Upper lobe of left lung (tissue), 4 donors: ENCODE results near the gene TAF3.

Experiments used
- EP300 ChIP-seq, 4 donors: sonication (generic); formaldehyde crosslinking; IDR thresholded peaks; one replicate each; pipeline ENCODE4 v1.5.1; 2017; ENCODE audit warnings: antibody characterized with exemption in 4 of 4, control low read depth in 2 of 4
- POLR2A ChIP-seq, 4 donors: fragments of 450-650 bp; IDR thresholded peaks; one replicate each; pipeline ENCODE4 v1.5.1; 2016 to 2017; ENCODE audit warnings: antibody characterized with exemption in 4 of 4, mild to moderate bottlenecking in 2 of 4
- POLR2AphosphoS5 ChIP-seq, 2 donors: sonication (generic); formaldehyde crosslinking; IDR thresholded peaks; one replicate each; pipeline ENCODE4 v1.5.1; 2017; ENCODE audit warnings: antibody characterized with exemption in 2 of 2
- TF ChIP-seq, protein P1 (sequence below), 6 experiments: fragments of 450-650 bp in 4 of 6; fragments of 200-600 bp in 2 of 6; sonication (generic) in 2 of 6; IDR thresholded peaks; one replicate each; pipeline ENCODE4 v1.5.1; 2016 to 2019; ENCODE audit warnings: antibody characterized with exemption in 6 of 6

DNA sequence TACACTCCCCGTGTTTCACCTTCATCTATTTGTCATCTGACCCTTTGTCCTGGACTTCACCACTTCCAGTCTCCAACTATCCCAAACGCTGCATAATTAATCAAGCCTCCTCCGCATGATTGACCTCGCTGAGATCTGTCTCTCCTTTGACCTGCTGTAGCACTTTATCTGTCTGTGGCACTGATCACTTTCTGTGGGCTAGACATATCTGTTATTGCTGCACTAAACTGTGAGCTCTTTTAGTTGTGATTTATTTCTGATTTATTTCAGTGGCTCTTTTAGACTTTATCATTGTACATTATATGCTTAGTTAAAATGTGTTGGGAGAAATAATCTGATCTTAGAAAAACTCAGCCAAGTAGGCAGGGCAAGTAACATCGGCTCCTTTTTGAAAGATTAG lies 144.3 kb downstream of the TAF3 start:
- TF ChIP-seq, protein P1, sequence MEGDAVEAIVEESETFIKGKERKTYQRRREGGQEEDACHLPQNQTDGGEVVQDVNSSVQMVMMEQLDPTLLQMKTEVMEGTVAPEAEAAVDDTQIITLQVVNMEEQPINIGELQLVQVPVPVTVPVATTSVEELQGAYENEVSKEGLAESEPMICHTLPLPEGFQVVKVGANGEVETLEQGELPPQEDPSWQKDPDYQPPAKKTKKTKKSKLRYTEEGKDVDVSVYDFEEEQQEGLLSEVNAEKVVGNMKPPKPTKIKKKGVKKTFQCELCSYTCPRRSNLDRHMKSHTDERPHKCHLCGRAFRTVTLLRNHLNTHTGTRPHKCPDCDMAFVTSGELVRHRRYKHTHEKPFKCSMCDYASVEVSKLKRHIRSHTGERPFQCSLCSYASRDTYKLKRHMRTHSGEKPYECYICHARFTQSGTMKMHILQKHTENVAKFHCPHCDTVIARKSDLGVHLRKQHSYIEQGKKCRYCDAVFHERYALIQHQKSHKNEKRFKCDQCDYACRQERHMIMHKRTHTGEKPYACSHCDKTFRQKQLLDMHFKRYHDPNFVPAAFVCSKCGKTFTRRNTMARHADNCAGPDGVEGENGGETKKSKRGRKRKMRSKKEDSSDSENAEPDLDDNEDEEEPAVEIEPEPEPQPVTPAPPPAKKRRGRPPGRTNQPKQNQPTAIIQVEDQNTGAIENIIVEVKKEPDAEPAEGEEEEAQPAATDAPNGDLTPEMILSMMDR (IDR thresholded peaks at IDR 0.05), result no peak
- no peak for TF ChIP-seq POLR2AphosphoS5 (IDR thresholded peaks at IDR 0.05)
- no peak for TF ChIP-seq EP300 (IDR thresholded peaks at IDR 0.05)
- no peak for TF ChIP-seq POLR2A (IDR thresholded peaks at IDR 0.05)
